Activated gamma-delta T cell treated with Interleukin-2 at 50 U/mL for 16 hours (primary cell): ENCODE data around the gene MSMO1.
"Not testable (repeated sequence)": the region's sequence is repeated elsewhere in the genome, so short reads cannot be mapped to it uniquely, and the experiment has no call there.

Experiments
- DNase-seq: peaks from one replicate; pipeline ENCODE4 v3.0.0-alpha.2; 2020

Gene MSMO1

GRCh38 chr4:165327211-165328100 is at the start of gene MSMO1:
Gene MSMO1 (plus strand): TSS chr4:165327669. CDS start chr4:165333371, 5,702 bp downstream.
- peak; percentile 96 for DNase-seq

DNA sequence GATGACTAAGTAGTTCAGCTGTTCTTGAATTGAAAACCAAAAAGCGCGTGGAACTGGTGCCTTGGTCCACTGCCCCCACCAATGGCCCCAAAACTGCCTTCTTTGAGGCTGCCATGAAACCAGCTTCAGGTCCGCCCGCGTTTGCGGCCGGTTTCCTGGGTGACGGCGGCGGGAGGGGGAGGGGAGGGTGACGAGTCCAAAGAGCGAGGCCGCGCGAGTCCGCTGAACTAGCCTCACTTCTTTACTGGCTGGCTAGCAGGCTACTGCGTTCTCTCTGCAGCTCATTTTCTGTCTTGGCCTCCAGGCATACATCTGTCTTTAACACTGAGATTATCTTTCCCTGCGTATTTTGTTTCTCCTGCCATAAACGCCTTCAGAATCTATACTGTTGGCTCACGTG is 47.9 kb upstream of the MSMO1 start:
- not testable (repeated sequence) for DNase-seq

DNA sequence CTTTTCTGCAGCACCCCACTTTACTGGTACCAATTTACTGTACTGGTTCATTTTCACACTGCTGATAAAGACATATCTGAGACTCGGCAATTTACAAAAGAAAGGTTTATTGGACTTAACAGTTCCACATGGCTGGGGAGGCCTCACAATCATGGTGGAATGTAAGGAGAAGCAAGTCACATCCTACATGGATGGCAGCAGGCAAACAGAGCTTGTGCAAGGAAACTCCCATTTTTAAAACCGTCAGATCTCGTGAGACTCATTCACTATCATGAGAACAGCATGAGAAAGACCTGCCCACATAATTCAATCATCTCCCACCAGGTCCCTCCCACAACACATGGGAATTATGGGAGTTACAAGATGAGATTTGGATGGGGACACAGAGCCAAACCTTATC is 42.8 kb upstream of the MSMO1 start:
- DNase-seq = not testable (repeated sequence)

GRCh38 chr4:165286619-165287340 is 40.7 kb upstream of the MSMO1 start:
- DNase-seq = not testable (repeated sequence)

GRCh38 chr4:165288226-165288625 is 39.2 kb upstream of the MSMO1 start:
- no peak for DNase-seq

- DNase-seq = no peak
Measured at GRCh38 chr4:165288639-165289422, 38.6 kb upstream of the MSMO1 start.

DNA sequence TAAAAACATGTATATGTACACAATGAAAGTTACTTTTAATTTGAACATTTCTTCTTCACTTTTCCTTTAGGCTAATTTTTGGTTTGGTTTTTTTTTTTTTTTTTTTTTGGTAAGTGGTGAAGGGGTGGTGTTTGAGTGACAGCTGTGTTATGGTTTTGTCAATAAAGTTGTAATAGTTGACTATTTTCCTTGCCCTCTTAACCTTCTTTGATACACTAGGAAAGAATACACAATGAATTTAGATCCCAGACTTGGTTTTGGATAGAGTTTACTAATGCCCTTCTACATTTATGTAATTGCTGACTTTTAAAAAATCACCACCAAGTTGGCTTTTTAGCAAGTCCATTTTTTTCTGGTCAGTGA is 38.1 kb upstream of the MSMO1 start:
- no peak for DNase-seq

DNA sequence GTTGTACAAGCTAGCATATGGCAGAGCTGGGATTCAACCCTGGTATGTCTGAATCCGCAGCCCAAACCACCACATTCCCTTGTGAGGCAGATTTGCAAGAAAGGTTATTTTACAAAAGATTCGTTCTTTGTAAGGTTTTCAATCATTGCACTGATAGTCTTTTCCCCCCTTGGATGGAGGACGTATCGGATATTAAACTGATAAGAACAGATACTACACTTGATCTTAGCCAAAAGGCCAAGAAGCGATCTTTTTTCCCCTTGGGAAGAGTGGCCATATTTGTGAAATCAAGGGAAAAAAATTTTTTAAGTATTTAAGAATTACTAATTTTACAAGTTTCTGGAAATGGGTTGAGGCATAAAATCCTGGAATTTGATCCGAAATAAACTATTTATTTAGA is 34.4 kb upstream of the MSMO1 start:
- DNase-seq = no peak

GRCh38 chr4:165293927-165294649 is 33.4 kb upstream of the MSMO1 start:
- no peak for DNase-seq

DNA sequence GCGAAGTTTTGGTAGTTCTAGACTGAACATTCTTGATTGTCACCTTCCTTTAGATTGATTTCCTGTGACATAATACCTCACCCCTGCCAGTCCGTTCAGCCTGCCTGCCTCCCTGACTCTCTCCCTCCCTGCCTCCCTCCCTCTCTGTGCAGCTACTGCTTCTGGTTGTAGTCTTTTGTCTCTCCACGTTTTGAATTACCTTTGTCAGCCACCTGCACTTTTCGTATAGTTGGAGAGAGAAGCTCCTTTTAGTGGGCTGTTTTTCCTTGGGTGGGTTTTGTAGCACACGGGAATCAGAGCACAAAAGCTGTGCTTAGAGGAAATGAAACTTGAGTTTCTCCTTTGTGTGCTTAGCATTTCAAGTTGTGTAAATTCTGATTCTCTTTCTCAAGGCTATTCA is 32.6 kb upstream of the MSMO1 start:
- peak; percentile 12 for DNase-seq

DNA sequence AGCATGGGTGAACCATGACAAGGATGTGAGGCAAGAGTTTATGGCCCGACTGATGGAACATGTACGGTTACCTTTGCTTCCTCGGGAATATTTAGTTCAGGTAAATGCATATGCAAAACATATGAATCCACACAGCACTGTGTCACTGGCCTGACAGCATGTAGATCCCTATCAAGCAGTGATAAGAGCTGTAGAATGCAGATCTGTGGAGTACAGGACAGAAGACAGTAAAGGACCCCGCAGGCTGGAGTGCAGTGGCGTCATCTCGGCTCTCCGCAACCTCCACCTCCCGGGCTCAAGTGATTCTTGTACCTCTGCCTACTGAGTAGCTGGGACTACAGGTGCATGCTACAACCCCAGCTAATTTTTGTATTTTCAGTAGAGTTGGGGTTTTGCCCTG is 29.8 kb upstream of the MSMO1 start:
- no peak for DNase-seq

GRCh38 chr4:165299399-165300060 is 27.9 kb upstream of the MSMO1 start:
- DNase-seq = no peak

DNA sequence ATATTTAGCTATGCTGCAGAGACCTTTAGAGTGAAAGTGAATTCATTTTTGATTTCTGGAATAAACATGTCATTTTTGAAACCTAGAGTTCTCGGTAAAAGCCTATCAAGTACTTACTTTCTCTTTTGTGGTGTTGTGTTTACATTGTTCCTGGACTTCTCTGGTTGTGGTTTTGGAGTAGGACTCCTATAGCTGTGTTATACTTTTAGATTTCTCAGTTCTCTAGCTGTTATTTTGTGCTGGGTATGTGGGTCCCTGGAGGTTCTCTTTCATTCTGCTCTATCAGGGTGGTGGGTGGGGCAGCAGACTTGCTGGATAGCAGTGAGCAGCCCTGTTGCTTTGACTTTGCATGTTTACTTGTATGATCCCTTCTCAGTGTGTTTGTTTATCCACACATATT is 25.6 kb upstream of the MSMO1 start:
- DNase-seq = no peak

DNA sequence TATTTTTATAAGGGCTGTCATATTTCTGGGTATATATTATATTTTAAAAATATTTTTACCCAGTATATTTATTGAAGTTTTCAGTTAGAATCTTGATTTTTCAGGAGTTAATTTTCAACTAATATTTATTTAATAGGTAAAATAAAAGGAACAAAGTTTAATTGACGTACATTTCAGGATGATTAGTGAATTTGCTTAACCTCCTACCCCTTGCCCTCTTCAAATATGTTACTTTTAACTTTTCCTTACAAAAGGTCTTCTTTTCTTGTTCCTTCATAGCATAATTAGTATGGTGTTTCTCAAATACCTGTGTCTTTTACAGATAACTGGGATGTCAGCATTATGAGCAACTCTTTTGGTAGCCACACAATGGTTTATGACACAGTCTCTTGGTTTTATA is 24.8 kb upstream of the MSMO1 start:
- DNase-seq = no peak

GRCh38 chr4:165308166-165308565 is 19.3 kb upstream of the MSMO1 start:
- DNase-seq = no peak

- DNase-seq = no peak
Measured at GRCh38 chr4:165308606-165309005, 18.9 kb upstream of the MSMO1 start.

GRCh38 chr4:165309456-165309855 is 18.0 kb upstream of the MSMO1 start:
- no peak for DNase-seq

DNA sequence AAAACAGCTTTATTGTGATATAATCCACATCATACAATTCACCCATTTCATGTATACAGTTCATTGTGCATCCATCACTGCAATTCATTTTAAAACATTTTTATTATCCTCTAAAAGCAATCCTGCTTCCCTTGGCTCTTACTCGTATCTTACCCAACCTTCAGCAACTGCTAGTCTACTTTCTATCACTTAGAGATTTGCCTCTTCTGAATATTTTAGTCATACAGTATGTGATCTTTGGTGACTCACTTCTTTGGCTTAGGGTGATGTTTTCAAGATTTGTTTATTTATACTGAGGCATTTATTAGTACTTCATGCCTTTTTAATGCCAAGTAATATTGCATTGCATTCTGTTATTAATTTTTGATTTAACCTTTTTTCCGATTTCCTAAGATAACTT is 15.0 kb upstream of the MSMO1 start:
- DNase-seq = no peak

GRCh38 chr4:165319030-165319429 is 8.4 kb upstream of the MSMO1 start:
- DNase-seq = no peak

DNA sequence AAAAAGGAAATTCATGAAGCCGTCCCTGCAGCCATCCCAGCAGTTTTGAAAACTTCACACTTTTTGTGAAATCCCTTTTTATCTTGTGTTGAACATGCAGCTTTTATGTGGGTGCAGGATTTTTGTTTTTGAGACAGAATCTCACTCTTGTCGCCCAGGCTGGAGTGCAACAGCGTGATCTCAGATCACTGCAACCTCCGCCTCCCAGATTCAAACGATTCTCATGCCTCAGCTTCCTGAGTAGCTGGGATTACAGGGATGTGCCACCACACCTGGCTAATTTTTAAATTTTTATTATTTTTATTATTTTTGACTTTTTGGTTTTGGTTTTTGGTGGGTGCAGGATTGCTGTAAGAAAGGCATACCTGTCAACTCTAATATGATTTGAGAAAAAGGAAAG is 8.0 kb upstream of the MSMO1 start:
- no peak for DNase-seq

DNA sequence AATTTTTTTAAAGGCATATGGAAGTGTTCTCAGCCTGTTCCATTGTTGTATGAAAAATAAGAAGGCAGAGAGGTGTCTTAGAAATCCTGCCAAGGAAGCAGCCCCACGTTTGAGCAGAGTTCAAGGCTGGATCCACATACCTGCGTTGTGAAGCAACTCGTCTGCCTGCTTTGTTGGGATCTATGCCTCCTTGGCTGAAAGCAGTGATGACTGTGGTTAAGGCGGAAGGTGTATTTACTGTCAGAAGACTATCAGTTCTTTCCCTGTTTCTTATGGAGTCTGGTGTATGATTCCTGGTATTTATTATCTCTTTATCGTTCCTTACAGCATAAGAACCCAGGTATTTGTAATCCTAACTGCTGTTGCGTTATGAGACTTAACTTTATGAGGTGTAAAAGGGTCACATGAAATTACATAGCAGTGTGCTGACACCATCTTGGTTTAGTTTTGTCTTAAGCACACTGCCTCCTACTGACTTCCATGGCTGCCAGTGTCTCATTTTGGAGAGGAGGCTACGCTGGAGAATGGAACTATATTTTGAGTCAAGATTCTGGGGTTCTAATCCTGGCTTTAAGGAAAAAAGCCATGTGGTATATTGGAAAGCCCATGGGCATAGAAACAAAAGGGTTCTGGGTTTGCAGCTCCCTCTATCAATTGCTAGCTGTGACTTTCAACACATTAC is 3.1 kb upstream of the MSMO1 start:
- DNase-seq = no peak

- no peak for DNase-seq
Measured at GRCh38 chr4:165324918-165325304, 2.6 kb upstream of the MSMO1 start.
